Fibroblast of peridontal ligament (primary cell): ENCODE measurements around the gene CRYAA.

Experiments used
- DNase-seq: peaks from one replicate; pipeline ENCODE4 v3.0.0-alpha.2; 2010; ENCODE audit errors: extremely low read depth

Gene CRYAA

GRCh38 chr21:43203591-43203990 lies 34.8 kb downstream of the CRYAA start:
- DNase-seq: no peak

- no peak for DNase-seq
Observed at GRCh38 chr21:43204638-43205037, 35.8 kb downstream of the CRYAA start.

GRCh38 chr21:43206231-43207042 lies 37.6 kb downstream of the CRYAA start:
- no peak for DNase-seq

- no peak for DNase-seq
Observed at GRCh38 chr21:43207043-43207315, 38.2 kb downstream of the CRYAA start.

GRCh38 chr21:43207868-43208267 lies 39.1 kb downstream of the CRYAA start:
- DNase-seq: no peak

GRCh38 chr21:43208561-43209332 lies 39.9 kb downstream of the CRYAA start:
- no peak for DNase-seq

- no peak for DNase-seq
Observed at GRCh38 chr21:43209575-43210453, 41.0 kb downstream of the CRYAA start.

GRCh38 chr21:43210454-43211071 lies 41.8 kb downstream of the CRYAA start:
- no peak for DNase-seq

- DNase-seq: no peak
Observed at GRCh38 chr21:43211072-43211759, 42.4 kb downstream of the CRYAA start.

GRCh38 chr21:43211760-43212115 lies 42.9 kb downstream of the CRYAA start:
- DNase-seq: no peak
